SU-DHL-6 (cell line): ENCODE measurements around the gene GALNT14.

Experiments used
- H2AFZ ChIP-seq: fragments of 200-600 bp; sonication (generic); 2 replicates; pipeline ENCODE4 v1.6.1; 2014; ENCODE audit warnings: low read depth, mild to moderate bottlenecking, moderate library complexity, mixed read lengths, antibody characterized with exemption, low read length; ENCODE audit not compliant: severe bottlenecking
- H3F3A ChIP-seq: fragments of 200-600 bp; shearing (Covaris generic); 2 replicates; pipeline ENCODE4 v1.6.0; 2016; ENCODE audit warnings: antibody characterized with exemption, mild to moderate bottlenecking; ENCODE audit not compliant: insufficient read depth
- H3K27ac ChIP-seq: fragments of 200-600 bp; sonication (generic); 2 replicates; pipeline ENCODE4 v1.5.1; 2016; ENCODE audit warnings: low read depth, mild to moderate bottlenecking, low read length, moderate library complexity, mixed read lengths
- H3K27me3 ChIP-seq: fragments of 200-600 bp; sonication (generic), shearing (Covaris generic); 2 replicates; pipeline ENCODE4 v1.6.0; 2014; ENCODE audit warnings: mild to moderate bottlenecking, low read length
- H3K36me3 ChIP-seq: fragments of 200-600 bp; sonication (generic); 2 replicates; pipeline ENCODE4 v1.6.1; 2014; ENCODE audit warnings: mild to moderate bottlenecking, low read length, mixed read lengths
- H3K4me2 ChIP-seq: fragments of 300-600, 200-600 bp; shearing (Covaris generic), sonication (generic); 2 replicates; pipeline ENCODE4 v1.6.0; 2014; ENCODE audit warnings: low read length, low read depth, mild to moderate bottlenecking; ENCODE audit not compliant: poor library complexity, severe bottlenecking
- H3K4me3 ChIP-seq: fragments of 200-600 bp; sonication (generic); 2 replicates; pipeline ENCODE4 v1.5.1; 2014; ENCODE audit warnings: antibody characterized with exemption, low read length, mild to moderate bottlenecking, mixed read lengths; ENCODE audit not compliant: insufficient read depth, poor library complexity, severe bottlenecking
- H3K79me2 ChIP-seq: fragments of 200-600 bp; sonication (generic); 2 replicates; pipeline ENCODE4 v1.6.1; 2014; ENCODE audit warnings: mild to moderate bottlenecking, low read length, moderate library complexity; ENCODE audit not compliant: insufficient read depth
- H3K9ac ChIP-seq: fragments of 200-600 bp; sonication (generic); 2 replicates; pipeline ENCODE4 v1.7.0; 2014; ENCODE audit warnings: mild to moderate bottlenecking, low read length
- H3K9me2 ChIP-seq: fragments of 200-600 bp; sonication (generic); replicated peaks from 2 replicates; pipeline ENCODE4 v1.6.1; 2014; ENCODE audit warnings: low read length; ENCODE audit not compliant: insufficient read depth
- H3K9me3 ChIP-seq: fragments of 200-600 bp; sonication (generic); 2 replicates; pipeline ENCODE4 v1.6.1; 2014; ENCODE audit warnings: low read length, mixed read lengths; ENCODE audit not compliant: insufficient read depth
- H4K20me1 ChIP-seq: fragments of 200-600 bp; sonication (generic); 2 replicates; pipeline ENCODE4 v1.6.1; 2014; ENCODE audit warnings: low read depth, mild to moderate bottlenecking, antibody characterized with exemption, low read length, moderate library complexity, mixed read lengths
- EZH2phosphoT487 ChIP-seq: fragments of 200-600 bp; sonication (generic), shearing (Covaris generic); conservative IDR thresholded peaks from 2 replicates; pipeline ENCODE4 v1.6.1; 2018; ENCODE audit warnings: mild to moderate bottlenecking, antibody characterized with exemption, low read length, moderate library complexity, mixed read lengths
- TF ChIP-seq, protein P1 (sequence below): fragments of 200-600 bp; sonication (generic); IDR thresholded peaks from one replicate; pipeline ENCODE4 v1.5.1; 2017; ENCODE audit warnings: antibody characterized with exemption, mild to moderate bottlenecking, low read length, moderate library complexity; ENCODE audit not compliant: insufficient read depth, poor library complexity, severe bottlenecking

The GALNT14 gene

DNA sequence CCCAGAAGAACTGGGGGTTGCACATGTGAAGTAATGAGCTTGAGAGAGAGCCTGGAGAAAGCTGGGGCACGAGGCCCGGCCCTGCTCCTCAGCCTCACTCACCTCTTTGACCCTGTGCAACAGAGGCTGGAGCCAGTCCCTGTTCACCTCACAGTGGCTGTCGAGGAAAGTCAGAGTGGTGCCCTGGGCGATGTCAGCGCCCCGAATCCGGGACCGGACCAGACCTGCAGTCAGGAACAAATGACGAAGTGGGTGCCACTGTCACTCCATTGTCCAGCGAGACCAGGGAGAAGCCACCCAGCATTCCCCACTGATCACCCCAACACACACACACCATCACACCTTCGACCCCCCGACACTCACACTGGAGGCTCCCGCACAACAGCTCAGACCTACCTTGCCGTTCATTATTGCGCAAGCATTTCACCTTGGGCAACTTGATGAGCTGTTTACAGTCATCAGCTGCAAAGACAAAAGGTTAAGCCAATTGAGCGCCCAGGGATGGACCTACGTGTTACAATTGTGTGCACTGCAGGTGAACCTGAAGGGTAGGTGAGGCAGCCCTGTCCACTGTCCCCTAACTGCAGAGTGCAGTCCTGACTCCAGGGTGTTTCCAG is 182.6 kb downstream of the GALNT14 start:
- Histone ChIP-seq H3F3A (no peaks in the 10 kb centered on the region), H3K9ac (no peak overlapping the region), H4K20me1 (no peaks in the 10 kb centered on the region), H3K9me3 (no peaks in the 10 kb centered on the region), H3K27me3 (no peaks in the 10 kb centered on the region), H3K9me2 (no peaks in the 10 kb centered on the region), H3K4me3 (no peak overlapping the region), H3K79me2 (no peaks in the 10 kb centered on the region), H2AFZ (no peak overlapping the region), H3K4me2 (no peak overlapping the region), H3K27ac (no peak overlapping the region), H3K36me3 (no peaks in the 10 kb centered on the region)
- TF ChIP-seq, protein P1, sequence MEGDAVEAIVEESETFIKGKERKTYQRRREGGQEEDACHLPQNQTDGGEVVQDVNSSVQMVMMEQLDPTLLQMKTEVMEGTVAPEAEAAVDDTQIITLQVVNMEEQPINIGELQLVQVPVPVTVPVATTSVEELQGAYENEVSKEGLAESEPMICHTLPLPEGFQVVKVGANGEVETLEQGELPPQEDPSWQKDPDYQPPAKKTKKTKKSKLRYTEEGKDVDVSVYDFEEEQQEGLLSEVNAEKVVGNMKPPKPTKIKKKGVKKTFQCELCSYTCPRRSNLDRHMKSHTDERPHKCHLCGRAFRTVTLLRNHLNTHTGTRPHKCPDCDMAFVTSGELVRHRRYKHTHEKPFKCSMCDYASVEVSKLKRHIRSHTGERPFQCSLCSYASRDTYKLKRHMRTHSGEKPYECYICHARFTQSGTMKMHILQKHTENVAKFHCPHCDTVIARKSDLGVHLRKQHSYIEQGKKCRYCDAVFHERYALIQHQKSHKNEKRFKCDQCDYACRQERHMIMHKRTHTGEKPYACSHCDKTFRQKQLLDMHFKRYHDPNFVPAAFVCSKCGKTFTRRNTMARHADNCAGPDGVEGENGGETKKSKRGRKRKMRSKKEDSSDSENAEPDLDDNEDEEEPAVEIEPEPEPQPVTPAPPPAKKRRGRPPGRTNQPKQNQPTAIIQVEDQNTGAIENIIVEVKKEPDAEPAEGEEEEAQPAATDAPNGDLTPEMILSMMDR, result no peak
- TF ChIP-seq EZH2phosphoT487, result no peak

DNA sequence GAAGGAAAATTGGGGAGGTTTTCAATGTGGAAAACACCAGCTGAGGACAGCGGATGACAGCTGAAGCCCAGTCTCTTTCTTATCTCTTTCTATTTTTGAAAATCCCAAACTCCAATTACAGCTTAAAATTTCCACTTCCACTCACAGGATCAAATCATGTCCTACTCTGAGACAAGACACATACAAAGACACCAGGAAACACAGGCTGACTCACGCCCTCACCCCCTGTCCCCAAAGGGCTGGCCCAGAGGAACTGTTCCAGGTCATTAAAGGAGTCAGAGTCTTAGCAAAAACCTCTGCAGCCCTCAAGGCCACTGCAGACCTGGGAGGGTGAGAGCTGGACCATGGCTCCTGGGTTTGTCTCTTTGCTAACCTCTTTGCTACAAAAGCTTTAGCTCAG is 187.9 kb downstream of the GALNT14 start:
- Histone ChIP-seq H3K4me3 (no peak overlapping the region), H3K36me3 (no peaks in the 10 kb centered on the region), H3K79me2 (no peaks in the 10 kb centered on the region), H3K9me2 (no peaks in the 10 kb centered on the region), H3K4me2 (no peak overlapping the region), H3K27me3 (no peaks in the 10 kb centered on the region), H3F3A (no peaks in the 10 kb centered on the region), H3K27ac (no peak overlapping the region), H3K9ac (no peak overlapping the region), H3K9me3 (no peaks in the 10 kb centered on the region), H2AFZ (no peak overlapping the region), H4K20me1 (no peaks in the 10 kb centered on the region)
- TF ChIP-seq, protein P1, result no peak
- no peak for TF ChIP-seq EZH2phosphoT487

DNA sequence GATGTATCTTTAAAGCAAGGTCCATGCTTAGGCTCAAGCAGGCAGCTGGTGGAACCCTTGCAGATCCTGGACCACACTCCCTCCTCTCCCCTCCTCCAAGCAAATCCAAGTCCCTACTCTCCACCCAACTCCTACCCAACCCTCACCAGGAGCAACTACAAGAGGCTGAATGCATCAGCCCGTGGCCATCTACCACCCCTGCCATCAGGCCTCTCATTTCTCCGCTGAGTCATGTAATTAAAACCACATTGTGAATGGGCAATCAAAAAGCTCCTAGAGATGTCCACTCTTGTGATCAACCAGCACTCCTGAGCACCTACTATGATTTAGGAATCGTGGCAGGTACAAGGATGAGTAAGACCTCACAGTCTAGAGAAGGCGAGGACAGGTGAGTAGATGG is 188.8 kb downstream of the GALNT14 start:
- Histone ChIP-seq H3K4me3 (no peak overlapping the region), H3K27ac (no peak overlapping the region), H3K4me2 (no peak overlapping the region), H3K27me3 (no peaks in the 10 kb centered on the region), H3K9me3 (no peaks in the 10 kb centered on the region), H3F3A (no peaks in the 10 kb centered on the region), H3K36me3 (no peaks in the 10 kb centered on the region), H3K9ac (no peak overlapping the region), H3K79me2 (no peaks in the 10 kb centered on the region), H2AFZ (no peak overlapping the region), H4K20me1 (no peaks in the 10 kb centered on the region), H3K9me2 (no peaks in the 10 kb centered on the region)
- no peak for TF ChIP-seq EZH2phosphoT487
- TF ChIP-seq, protein P1, result no peak
